Neural crest cell (in vitro differentiated cells): ENCODE results near the gene MAML3. TPM values are rescaled to one million over a fixed set of nuclear protein-coding genes. Genes with fewer than 3 reads are reported as not detected.

ENCODE experiments used
- DNase-seq: peaks from one replicate; pipeline ENCODE4 v3.0.0; 2021; ENCODE audit warnings: low read depth, mixed read lengths, low spot score
- H3K27ac Mint-ChIP-seq: one replicate; pipeline ENCODE4 v1.8.0; 2021; ENCODE audit warnings: mild to moderate bottlenecking, mixed read lengths; ENCODE audit not compliant: unreplicated experiment
- H3K27me3 Mint-ChIP-seq: 2 replicates; pipeline ENCODE4 v1.8.0; 2021; ENCODE audit warnings: low read depth, mild to moderate bottlenecking, mixed read lengths
- H3K36me3 Mint-ChIP-seq: 2 replicates; pipeline ENCODE4 v1.8.0; 2021; ENCODE audit warnings: low read depth, mild to moderate bottlenecking, mixed read lengths
- H3K4me1 Mint-ChIP-seq: 2 replicates; pipeline ENCODE4 v1.8.0; 2021; ENCODE audit warnings: mixed read lengths
- H3K4me3 Mint-ChIP-seq: one replicate; pipeline ENCODE4 v1.8.0; 2021; ENCODE audit warnings: mild to moderate bottlenecking, mixed read lengths
- H3K9me3 Mint-ChIP-seq: 2 replicates; pipeline ENCODE4 v1.8.0; 2021; ENCODE audit warnings: mixed read lengths
- total RNA-seq: library from RNA; stranded (reverse); gene quantifications from 2 replicates; pipeline ENCODE4 v1.2.1, GENCODE V29; 2021
- TF ChIP-seq, protein P1 (sequence below): fragments of 200-600 bp; sonication (generic); conservative IDR thresholded peaks from 2 replicates; pipeline ENCODE4 v1.5.0; 2021; ENCODE audit warnings: antibody characterized with exemption, mild to moderate bottlenecking

MAML3 gene
- total RNA-seq, 1 donor from 2014 or later, result 21.8 TPM

DNA sequence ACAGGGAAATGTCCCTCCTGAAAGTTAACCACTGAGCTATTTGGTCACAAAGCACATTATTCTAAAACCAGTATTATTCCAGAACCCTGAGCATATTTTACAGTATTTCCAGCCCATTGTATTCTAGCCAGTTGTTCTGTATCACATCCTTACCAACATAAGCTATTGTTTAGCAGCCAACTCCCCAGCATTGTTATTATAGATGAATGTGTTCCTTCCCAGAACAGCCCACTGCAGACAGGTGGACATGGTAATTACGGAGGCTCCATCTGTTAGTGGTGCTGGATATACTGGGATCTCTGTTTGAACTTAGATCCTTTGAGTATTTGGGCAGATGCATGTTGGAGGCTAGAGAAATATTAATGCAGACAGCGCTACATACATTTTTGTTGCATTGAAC, 362.3 kb downstream of the MAML3 start:
- no peaks in the 10 kb centered on the region for H3K27me3 Mint-ChIP-seq
- peak overlapping the region; percentile 91 for H3K27ac Mint-ChIP-seq
- peaks cover 60% of the 10 kb centered on the region for H3K4me1 Mint-ChIP-seq
- H3K9me3 Mint-ChIP-seq, result peaks cover 5% of the 10 kb centered on the region
- no peak for DNase-seq
- H3K36me3 Mint-ChIP-seq, result peaks cover 2% of the 10 kb centered on the region
- H3K4me3 Mint-ChIP-seq, result no peak overlapping the region
- TF ChIP-seq, protein P1, sequence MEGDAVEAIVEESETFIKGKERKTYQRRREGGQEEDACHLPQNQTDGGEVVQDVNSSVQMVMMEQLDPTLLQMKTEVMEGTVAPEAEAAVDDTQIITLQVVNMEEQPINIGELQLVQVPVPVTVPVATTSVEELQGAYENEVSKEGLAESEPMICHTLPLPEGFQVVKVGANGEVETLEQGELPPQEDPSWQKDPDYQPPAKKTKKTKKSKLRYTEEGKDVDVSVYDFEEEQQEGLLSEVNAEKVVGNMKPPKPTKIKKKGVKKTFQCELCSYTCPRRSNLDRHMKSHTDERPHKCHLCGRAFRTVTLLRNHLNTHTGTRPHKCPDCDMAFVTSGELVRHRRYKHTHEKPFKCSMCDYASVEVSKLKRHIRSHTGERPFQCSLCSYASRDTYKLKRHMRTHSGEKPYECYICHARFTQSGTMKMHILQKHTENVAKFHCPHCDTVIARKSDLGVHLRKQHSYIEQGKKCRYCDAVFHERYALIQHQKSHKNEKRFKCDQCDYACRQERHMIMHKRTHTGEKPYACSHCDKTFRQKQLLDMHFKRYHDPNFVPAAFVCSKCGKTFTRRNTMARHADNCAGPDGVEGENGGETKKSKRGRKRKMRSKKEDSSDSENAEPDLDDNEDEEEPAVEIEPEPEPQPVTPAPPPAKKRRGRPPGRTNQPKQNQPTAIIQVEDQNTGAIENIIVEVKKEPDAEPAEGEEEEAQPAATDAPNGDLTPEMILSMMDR, result no peak

DNA sequence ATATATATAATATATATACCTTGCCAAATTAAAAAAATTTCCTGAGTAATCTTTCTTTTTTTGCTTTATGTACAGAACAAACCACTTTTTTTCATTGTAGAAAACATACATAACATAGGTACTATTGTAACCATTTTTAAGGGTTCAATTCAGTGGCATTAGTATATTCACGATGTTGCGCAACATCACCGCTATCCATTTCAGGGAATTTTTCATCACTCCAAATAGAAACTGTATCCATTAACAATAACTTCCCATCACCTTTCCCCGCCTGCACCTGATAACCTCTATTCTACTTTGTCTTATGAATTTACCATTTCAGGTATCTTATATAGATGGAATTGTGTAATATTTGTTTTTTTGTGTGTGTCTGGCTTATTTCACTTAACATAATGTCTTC, 363.7 kb downstream of the MAML3 start:
- H3K27me3 Mint-ChIP-seq, result no peaks in the 10 kb centered on the region
- peaks cover 5% of the 10 kb centered on the region for H3K9me3 Mint-ChIP-seq
- DNase-seq, result no peak
- no peak overlapping the region for H3K4me3 Mint-ChIP-seq
- TF ChIP-seq, protein P1, result no peak
- peaks cover 2% of the 10 kb centered on the region for H3K36me3 Mint-ChIP-seq
- H3K27ac Mint-ChIP-seq, result no peak overlapping the region
- peaks cover 60% of the 10 kb centered on the region for H3K4me1 Mint-ChIP-seq

DNA sequence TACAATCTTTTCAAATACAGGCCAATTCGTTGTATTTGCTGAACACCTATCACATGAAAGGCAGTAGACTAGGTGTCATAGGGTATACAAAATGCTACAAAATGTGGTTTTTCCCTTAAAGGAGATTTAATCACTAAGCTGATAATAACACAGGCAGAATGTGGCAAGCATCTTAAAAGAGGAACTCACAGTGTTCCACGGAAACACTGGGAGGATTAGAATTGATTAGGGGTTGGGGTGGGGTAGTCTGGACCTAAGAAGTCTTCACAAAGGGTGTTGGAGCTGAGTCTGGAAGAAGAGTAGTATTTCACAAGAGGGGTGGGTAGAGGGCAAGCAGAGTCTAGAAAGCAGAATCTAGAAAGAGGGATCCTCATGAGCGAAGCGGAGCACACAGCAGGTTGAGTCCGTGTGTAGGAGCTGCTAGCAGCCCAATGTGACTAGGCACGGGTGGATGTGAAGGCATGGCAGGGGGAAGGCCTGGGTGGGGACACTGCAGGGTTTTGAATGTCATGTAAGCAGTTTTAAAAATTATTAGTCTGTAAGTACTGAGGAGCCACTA, 364.8 kb downstream of the MAML3 start:
- no peaks in the 10 kb centered on the region for H3K27me3 Mint-ChIP-seq
- no peak overlapping the region for H3K27ac Mint-ChIP-seq
- no peak for DNase-seq
- H3K36me3 Mint-ChIP-seq, result peaks cover 2% of the 10 kb centered on the region
- TF ChIP-seq, protein P1, result no peak
- peaks cover 59% of the 10 kb centered on the region for H3K4me1 Mint-ChIP-seq
- H3K4me3 Mint-ChIP-seq, result no peak overlapping the region
- H3K9me3 Mint-ChIP-seq, result peaks cover 5% of the 10 kb centered on the region

DNA sequence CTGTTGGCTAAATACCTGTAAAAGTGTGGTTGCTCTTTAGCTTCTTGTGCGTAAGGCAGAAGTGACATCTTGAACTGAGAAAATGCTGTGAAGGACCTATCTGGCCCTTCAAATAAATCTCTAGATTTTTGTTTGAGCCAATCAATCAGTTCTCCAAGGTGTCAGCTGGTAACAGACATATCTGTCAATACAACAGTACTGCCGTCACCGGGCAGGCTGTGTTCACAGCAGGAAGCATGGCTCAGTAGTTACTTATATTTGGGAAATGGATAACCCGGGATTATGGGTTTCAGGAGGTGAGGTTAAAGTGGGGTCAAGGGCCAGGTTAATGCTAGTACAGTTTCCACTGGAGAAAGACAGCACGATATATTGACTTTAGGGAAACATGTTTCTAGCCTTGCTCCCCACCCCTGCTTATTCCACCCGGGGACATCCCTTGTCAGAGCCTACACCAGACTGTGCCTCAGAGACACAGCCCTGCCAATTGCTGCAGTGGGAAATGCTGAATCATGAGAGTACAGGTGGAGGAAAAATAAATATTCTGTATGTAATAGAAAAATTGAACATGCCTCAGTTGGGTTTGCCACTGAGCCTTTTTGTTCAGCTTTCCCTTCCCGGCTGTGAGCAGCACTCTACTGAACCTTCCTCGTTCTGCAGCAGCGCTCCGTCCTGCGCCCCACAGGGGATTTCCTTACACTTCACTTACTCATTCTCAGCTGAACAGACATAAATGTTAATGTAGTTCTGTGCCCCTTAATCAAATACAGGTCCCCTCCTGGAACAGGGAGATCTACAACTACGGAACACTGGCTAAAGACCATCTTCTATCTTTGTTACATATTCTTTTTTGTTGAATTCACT, 367.3 kb downstream of the MAML3 start:
- DNase-seq, result no peak
- Mint-ChIP-seq H3K27ac (peak overlapping the region; percentile 84), H3K27me3 (no peaks in the 10 kb centered on the region), H3K36me3 (peaks cover 2% of the 10 kb centered on the region), H3K4me3 (peak overlapping the region; percentile 43), H3K4me1 (peaks cover 78% of the 10 kb centered on the region), H3K9me3 (peaks cover 5% of the 10 kb centered on the region)
- TF ChIP-seq, protein P1, result no peak

DNA sequence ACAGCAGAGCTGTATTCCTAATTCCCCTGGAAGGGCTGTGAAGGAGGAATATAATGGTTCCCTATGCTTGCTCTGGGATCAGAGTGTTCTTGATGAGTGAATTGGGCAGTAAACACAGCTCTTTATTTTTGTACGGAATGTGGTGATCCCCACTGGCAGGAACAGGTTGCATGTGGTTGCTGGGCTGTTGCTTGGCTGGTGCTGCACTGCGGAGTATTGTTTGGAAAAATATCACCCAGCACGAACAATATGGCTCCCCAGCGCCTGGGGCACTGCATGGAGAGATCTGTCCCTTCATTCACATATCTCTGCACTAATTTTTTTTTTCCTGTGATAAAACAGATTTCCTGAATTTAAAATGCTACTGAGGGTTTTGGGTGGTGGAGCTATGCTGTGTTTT, 368.6 kb downstream of the MAML3 start:
- DNase-seq, result no peak
- Mint-ChIP-seq H3K9me3 (peaks cover 5% of the 10 kb centered on the region), H3K27ac (peak overlapping the region; percentile 83), H3K4me1 (peaks cover 83% of the 10 kb centered on the region), H3K4me3 (peak overlapping the region; percentile 54), H3K27me3 (no peaks in the 10 kb centered on the region), H3K36me3 (peaks cover under 1% of the 10 kb centered on the region)
- TF ChIP-seq, protein P1, result no peak
